ENCODE measurements around the gene P2RY6. TPM values are rescaled to one million over a fixed set of nuclear protein-coding genes. Genes with fewer than 3 reads are reported as not detected.

The P2RY6 gene
- total and polyA plus RNA-seq, 10 of the 15 experiments (the other 5 are each of a cell fraction or from before 2014, with no cell fraction given): 0.05 to 0.90 (median 0.22) TPM; not detected in 4

GRCh38 chr11:73226297-73227006, 45.7 kb upstream of the P2RY6 start (continued):
- no peak for TF ChIP-seq NFYA (IDR thresholded peaks at IDR 0.05; ENCODE audit: borderline replicate concordance, low read depth, low read length)
- no peak for TF ChIP-seq SMAD5 (IDR thresholded peaks at IDR 0.05; ENCODE audit: low read depth)
- no peak for TF ChIP-seq STAT3 (IDR thresholded peaks at IDR 0.05; ENCODE audit: low read depth, low read length)

GRCh38 chr11:73227571-73228211, 44.4 kb upstream of the P2RY6 start:
- ATAC-seq (no peak), FAIRE-seq (no peak), DNase-seq (ENCODE audit: low read depth, low spot score) (no peak)
- TF ChIP-seq CREM (IDR thresholded peaks at IDR 0.05; ENCODE audit: low read depth) (no peak), FOXK2 (IDR thresholded peaks at IDR 0.05) (no peak), ZNF384 (IDR thresholded peaks at IDR 0.05; ENCODE audit: borderline replicate concordance, low read depth, low read length) (no peak), STAT3 (IDR thresholded peaks at IDR 0.05; ENCODE audit: low read depth, low read length) (no peak), MEF2A (IDR thresholded peaks at IDR 0.05; ENCODE audit: insufficient read depth, low read depth, low read length) (no peak), HCFC1 (IDR thresholded peaks at IDR 0.05; ENCODE audit: low read length) (no peak), ZNF274 (IDR thresholded peaks at IDR 0.05; ENCODE audit: insufficient read depth, insufficient read length) (no peak), SKIL (IDR thresholded peaks at IDR 0.05; ENCODE audit: low read depth, poor library complexity, severe bottlenecking) (no peak), FOS (IDR thresholded peaks at IDR 0.05; ENCODE audit: borderline replicate concordance, extremely low read depth, insufficient read length) (no peak), CHD1 (IDR thresholded peaks at IDR 0.05; ENCODE audit: low read depth, low read length) (no peak), PKNOX1 (IDR thresholded peaks at IDR 0.05) (no peak), YBX1 (IDR thresholded peaks at IDR 0.05) (no peak), MAX (IDR thresholded peaks at IDR 0.05; ENCODE audit: low read depth, low read length) (no peak), ZNF24 (IDR thresholded peaks at IDR 0.05) (no peak), CBFB (IDR thresholded peaks at IDR 0.05; ENCODE audit: low read depth) (no peak), SMC3 (IDR thresholded peaks at IDR 0.05; ENCODE audit: borderline replicate concordance, low read length) (no peak), PAX5 (IDR thresholded peaks at IDR 0.05; ENCODE audit: borderline replicate concordance, low read depth, low read length) (no peak), NFXL1 (IDR thresholded peaks at IDR 0.05; ENCODE audit: borderline replicate concordance) (no peak)
- WGBS (ENCODE audit: insufficient coverage, insufficient replicate concordance, low lambda C conversion rate, missing lambda C conversion rate): 28% methylated on average over 10 of the region's 12 CpGs
- Histone ChIP-seq H3K9me3 (replicated peaks; ENCODE audit: control insufficient read depth, insufficient read depth, low read length) (no peaks in the 10 kb centered on the region), H3K4me1 (ENCODE audit: control insufficient read depth, insufficient read depth, low read length) (no peaks in the 10 kb centered on the region), H3K27ac (ENCODE audit: control insufficient read depth, insufficient read depth) (no peak overlapping the region), H4K20me1 (ENCODE audit: control insufficient read depth, insufficient read depth) (no peaks in the 10 kb centered on the region), H3K4me2 (ENCODE audit: control insufficient read depth, insufficient read depth) (no peak overlapping the region), H3K36me3 (ENCODE audit: control insufficient read depth in 2 of 2, insufficient read depth in 2 of 2, low read length in 1 of 2) (no peaks in the 10 kb centered on the region), H3K27me3 (replicated peaks in 1 of 2; ENCODE audit: control insufficient read depth in 2 of 2, insufficient read depth in 2 of 2, low read length in 1 of 2) (no peaks in the 10 kb centered on the region), H3K79me2 (ENCODE audit: control insufficient read depth, insufficient read depth, low read length) (no peaks in the 10 kb centered on the region), H3K9ac (ENCODE audit: control insufficient read depth, insufficient read depth, low read length) (no peak overlapping the region), H2AFZ (ENCODE audit: control insufficient read depth, low read depth, low read length) (no peak overlapping the region), H3K4me3 (no peak overlapping the region)
- ChIA-PET RAD21 (ENCODE audit: unreplicated experiment) (no interaction called here), CTCF (interaction anchor here (1.3 kb wide), 1 partner anchor 21 kb away, joined by 4 read pairs; no protein-coding TSS in a partner anchor), POLR2A (no interaction called here), SMC1A (ENCODE audit: uncharacterized antibody, unreplicated experiment) (no interaction called here)
- BruUV-seq (replicated peaks): no TSS peak
- in situ Hi-C loops (cut with MboI): no loop called here
- intact Hi-C loops (cut with micrococcal nuclease; ENCODE audit: unreplicated experiment): no loop called here
